SU-DHL-6 (cell line): ENCODE results near the gene ZNF81.

Experiments used
- H2AFZ ChIP-seq: fragments of 200-600 bp; sonication (generic); 2 replicates; pipeline ENCODE4 v1.6.1; 2014; ENCODE audit warnings: low read depth, mild to moderate bottlenecking, moderate library complexity, mixed read lengths, antibody characterized with exemption, low read length; ENCODE audit not compliant: severe bottlenecking
- H3F3A ChIP-seq: fragments of 200-600 bp; shearing (Covaris generic); 2 replicates; pipeline ENCODE4 v1.6.0; 2016; ENCODE audit warnings: antibody characterized with exemption, mild to moderate bottlenecking; ENCODE audit not compliant: insufficient read depth
- H3K27ac ChIP-seq: fragments of 200-600 bp; sonication (generic); 2 replicates; pipeline ENCODE4 v1.5.1; 2016; ENCODE audit warnings: low read depth, mild to moderate bottlenecking, low read length, moderate library complexity, mixed read lengths
- H3K27me3 ChIP-seq: fragments of 200-600 bp; sonication (generic), shearing (Covaris generic); 2 replicates; pipeline ENCODE4 v1.6.0; 2014; ENCODE audit warnings: mild to moderate bottlenecking, low read length
- H3K36me3 ChIP-seq: fragments of 200-600 bp; sonication (generic); 2 replicates; pipeline ENCODE4 v1.6.1; 2014; ENCODE audit warnings: mild to moderate bottlenecking, low read length, mixed read lengths
- H3K4me2 ChIP-seq: fragments of 300-600, 200-600 bp; shearing (Covaris generic), sonication (generic); 2 replicates; pipeline ENCODE4 v1.6.0; 2014; ENCODE audit warnings: low read length, low read depth, mild to moderate bottlenecking; ENCODE audit not compliant: poor library complexity, severe bottlenecking
- H3K4me3 ChIP-seq: fragments of 200-600 bp; sonication (generic); 2 replicates; pipeline ENCODE4 v1.5.1; 2014; ENCODE audit warnings: antibody characterized with exemption, low read length, mild to moderate bottlenecking, mixed read lengths; ENCODE audit not compliant: insufficient read depth, poor library complexity, severe bottlenecking
- H3K79me2 ChIP-seq: fragments of 200-600 bp; sonication (generic); 2 replicates; pipeline ENCODE4 v1.6.1; 2014; ENCODE audit warnings: mild to moderate bottlenecking, low read length, moderate library complexity; ENCODE audit not compliant: insufficient read depth
- H3K9ac ChIP-seq: fragments of 200-600 bp; sonication (generic); 2 replicates; pipeline ENCODE4 v1.7.0; 2014; ENCODE audit warnings: mild to moderate bottlenecking, low read length
- H3K9me2 ChIP-seq: fragments of 200-600 bp; sonication (generic); replicated peaks from 2 replicates; pipeline ENCODE4 v1.6.1; 2014; ENCODE audit warnings: low read length; ENCODE audit not compliant: insufficient read depth
- H3K9me3 ChIP-seq: fragments of 200-600 bp; sonication (generic); 2 replicates; pipeline ENCODE4 v1.6.1; 2014; ENCODE audit warnings: low read length, mixed read lengths; ENCODE audit not compliant: insufficient read depth
- H4K20me1 ChIP-seq: fragments of 200-600 bp; sonication (generic); 2 replicates; pipeline ENCODE4 v1.6.1; 2014; ENCODE audit warnings: low read depth, mild to moderate bottlenecking, antibody characterized with exemption, low read length, moderate library complexity, mixed read lengths
- EZH2phosphoT487 ChIP-seq: fragments of 200-600 bp; sonication (generic), shearing (Covaris generic); conservative IDR thresholded peaks from 2 replicates; pipeline ENCODE4 v1.6.1; 2018; ENCODE audit warnings: mild to moderate bottlenecking, antibody characterized with exemption, low read length, moderate library complexity, mixed read lengths
- TF ChIP-seq, protein P1 (sequence below): fragments of 200-600 bp; sonication (generic); IDR thresholded peaks from one replicate; pipeline ENCODE4 v1.5.1; 2017; ENCODE audit warnings: antibody characterized with exemption, mild to moderate bottlenecking, low read length, moderate library complexity; ENCODE audit not compliant: insufficient read depth, poor library complexity, severe bottlenecking

The ZNF81 gene

DNA sequence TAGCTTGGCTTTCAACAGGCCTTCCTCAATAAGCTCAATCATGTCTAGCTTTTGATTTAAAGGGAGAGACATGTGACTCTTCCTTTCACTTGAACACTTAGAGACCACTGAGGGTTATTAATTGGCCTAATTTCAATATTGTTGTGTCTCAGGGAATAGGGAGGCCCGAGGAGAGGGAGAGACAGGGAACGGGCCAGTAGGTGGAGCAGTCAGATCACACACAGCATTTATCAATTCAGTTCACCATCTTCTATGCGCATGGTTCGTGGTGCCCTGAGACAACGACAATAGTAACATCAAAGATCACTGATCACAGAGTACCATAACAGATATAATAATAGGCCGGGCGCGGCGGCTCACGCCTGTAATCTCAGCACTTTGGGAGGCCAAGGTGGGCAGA, 17.8 kb downstream of the ZNF81 start:
- H3K27me3 ChIP-seq: no peaks in the 10 kb centered on the region
- no peaks in the 10 kb centered on the region for H3K9me2 ChIP-seq
- H3K79me2 ChIP-seq: no peaks in the 10 kb centered on the region
- no peaks in the 10 kb centered on the region for H3K9me3 ChIP-seq
- H3K9ac ChIP-seq: no peak overlapping the region
- TF ChIP-seq, protein P1, sequence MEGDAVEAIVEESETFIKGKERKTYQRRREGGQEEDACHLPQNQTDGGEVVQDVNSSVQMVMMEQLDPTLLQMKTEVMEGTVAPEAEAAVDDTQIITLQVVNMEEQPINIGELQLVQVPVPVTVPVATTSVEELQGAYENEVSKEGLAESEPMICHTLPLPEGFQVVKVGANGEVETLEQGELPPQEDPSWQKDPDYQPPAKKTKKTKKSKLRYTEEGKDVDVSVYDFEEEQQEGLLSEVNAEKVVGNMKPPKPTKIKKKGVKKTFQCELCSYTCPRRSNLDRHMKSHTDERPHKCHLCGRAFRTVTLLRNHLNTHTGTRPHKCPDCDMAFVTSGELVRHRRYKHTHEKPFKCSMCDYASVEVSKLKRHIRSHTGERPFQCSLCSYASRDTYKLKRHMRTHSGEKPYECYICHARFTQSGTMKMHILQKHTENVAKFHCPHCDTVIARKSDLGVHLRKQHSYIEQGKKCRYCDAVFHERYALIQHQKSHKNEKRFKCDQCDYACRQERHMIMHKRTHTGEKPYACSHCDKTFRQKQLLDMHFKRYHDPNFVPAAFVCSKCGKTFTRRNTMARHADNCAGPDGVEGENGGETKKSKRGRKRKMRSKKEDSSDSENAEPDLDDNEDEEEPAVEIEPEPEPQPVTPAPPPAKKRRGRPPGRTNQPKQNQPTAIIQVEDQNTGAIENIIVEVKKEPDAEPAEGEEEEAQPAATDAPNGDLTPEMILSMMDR: no peak
- no peak for TF ChIP-seq EZH2phosphoT487
- H3K36me3 ChIP-seq: no peaks in the 10 kb centered on the region
- H3K4me3 ChIP-seq: no peak overlapping the region
- H3K4me2 ChIP-seq: no peak overlapping the region
- no peak overlapping the region for H3K27ac ChIP-seq
- H3F3A ChIP-seq: no peaks in the 10 kb centered on the region; the same call in 1 of the 2 replicates
- no peak overlapping the region for H2AFZ ChIP-seq
- H4K20me1 ChIP-seq: no peaks in the 10 kb centered on the region

DNA sequence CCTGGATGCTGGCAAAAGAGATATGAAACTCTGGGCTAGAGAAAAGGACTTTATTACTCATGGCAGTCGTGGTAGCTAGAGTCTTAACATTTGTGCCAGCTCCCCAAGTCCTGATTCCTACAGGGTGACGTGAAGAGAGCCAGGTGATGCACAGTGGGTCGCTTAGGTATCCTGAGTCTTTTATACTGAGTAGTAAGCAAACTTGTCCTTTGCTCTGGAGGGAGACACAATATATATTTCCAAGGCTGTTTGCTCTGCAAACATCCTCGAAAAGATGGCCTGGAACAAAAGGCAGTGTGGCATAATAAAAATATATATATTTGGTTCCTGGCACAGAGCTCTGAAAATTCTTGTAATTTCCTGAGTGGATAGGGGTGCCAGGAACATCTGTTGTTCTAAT, 23.0 kb downstream of the ZNF81 start:
- no peak overlapping the region for H3K4me3 ChIP-seq
- H3K27ac ChIP-seq: no peak overlapping the region
- H3K4me2 ChIP-seq: no peak overlapping the region
- no peak overlapping the region for H3K9ac ChIP-seq
- no peaks in the 10 kb centered on the region for H3K27me3 ChIP-seq
- H3K9me2 ChIP-seq: no peaks in the 10 kb centered on the region
- H4K20me1 ChIP-seq: no peaks in the 10 kb centered on the region
- TF ChIP-seq, protein P1: no peak
- no peak for TF ChIP-seq EZH2phosphoT487
- no peaks in the 10 kb centered on the region for H3K36me3 ChIP-seq
- no peaks in the 10 kb centered on the region for H3K9me3 ChIP-seq
- H3F3A ChIP-seq: no peaks in the 10 kb centered on the region; the same call in 1 of the 2 replicates
- 0 out of 2 replicates have a peak, but pooled peaks cover 3% of the 10 kb centered on the region for H3K79me2 ChIP-seq
- H2AFZ ChIP-seq: no peak overlapping the region

DNA sequence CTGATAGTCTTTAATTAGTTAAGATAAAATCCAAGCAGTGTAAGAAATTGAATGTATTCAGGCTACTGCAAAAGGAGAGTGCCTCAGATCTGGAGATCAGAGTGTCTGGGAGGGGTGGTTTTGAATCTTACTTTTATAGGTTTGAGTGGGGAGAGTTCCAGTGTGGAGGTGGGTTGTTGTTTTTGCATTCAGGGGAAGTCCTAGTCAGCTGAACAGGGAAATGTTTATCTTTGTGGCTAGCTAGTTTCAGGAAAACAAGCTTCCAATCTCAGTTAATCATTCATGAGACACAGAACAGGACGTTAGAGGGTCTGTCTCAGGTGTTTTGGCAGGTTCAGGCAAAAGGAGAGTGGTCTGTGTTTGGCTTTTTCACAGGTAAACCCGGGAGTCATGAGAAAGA, 26.0 kb downstream of the ZNF81 start:
- TF ChIP-seq, protein P1: no peak
- no peak for TF ChIP-seq EZH2phosphoT487
- Histone ChIP-seq H3K4me2 (no peak overlapping the region), H3K9me2 (no peaks in the 10 kb centered on the region), H3K27ac (no peak overlapping the region), H3K9ac (no peak overlapping the region), H4K20me1 (no peaks in the 10 kb centered on the region), H3K27me3 (no peaks in the 10 kb centered on the region), H3K79me2 (0 out of 2 replicates have a peak, but pooled peaks cover 3% of the 10 kb centered on the region), H2AFZ (no peak overlapping the region), H3K4me3 (no peak overlapping the region), H3K36me3 (no peaks in the 10 kb centered on the region), H3K9me3 (no peaks in the 10 kb centered on the region), H3F3A (no peaks in the 10 kb centered on the region)
